Uterus (tissue), 4 donors: ENCODE measurements around the gene SRCIN1. TPM values are rescaled to one million over a fixed set of nuclear protein-coding genes. Genes with fewer than 3 reads are reported as not detected.
"Not testable (repeated sequence)": the region's sequence is repeated elsewhere in the genome, so short reads cannot be mapped to it uniquely, and the experiment has no call there.

Experiments
- DNase-seq, 2 donors: peaks; one replicate each; pipeline ENCODE4 v3.0.0-alpha.2; 2019 to 2020
- H3K27ac ChIP-seq, 2 donors: fragments of 200-600 bp; sonication (generic); 1 replicate in 1 of 2; 2 replicates in 1 of 2; pipeline ENCODE4 v1.5.1; 2016 to 2018
- H3K27me3 ChIP-seq, 2 donors: fragments of 200-600 bp; sonication (generic); one replicate each; pipeline ENCODE4 v1.5.1; 2018 to 2019; ENCODE audit warnings: control low read depth in 1 of 2
- H3K36me3 ChIP-seq, 2 donors: fragments of 200-600 bp; sonication (generic); one replicate each; pipeline ENCODE4 v1.5.1; 2019; ENCODE audit warnings: control low read depth in 1 of 2
- H3K4me1 ChIP-seq, 2 donors: fragments of 200-600 bp; sonication (generic); one replicate each; pipeline ENCODE4 v1.5.1; 2018 to 2019; ENCODE audit warnings: control low read depth in 1 of 2
- H3K4me3 ChIP-seq, 2 donors: fragments of 200-600 bp; sonication (generic); 1 replicate in 1 of 2; 2 replicates in 1 of 2; pipeline ENCODE4 v1.5.1; 2018 to 2019; ENCODE audit warnings: mild to moderate bottlenecking in 1 of 2
- H3K9me3 ChIP-seq, 2 donors: fragments of 200-600 bp; sonication (generic); one replicate each; pipeline ENCODE4 v1.5.1; 2019; ENCODE audit warnings: control low read depth in 1 of 2
- POLR2A ChIP-seq, 2 donors: fragments of 450-650 bp; IDR thresholded peaks; one replicate each; pipeline ENCODE4 v1.6.1; 2016; ENCODE audit warnings: antibody characterized with exemption in 2 of 2, mild to moderate bottlenecking in 1 of 2, moderate library complexity in 1 of 2
- intact Hi-C: fragments of 100-400 bp; cut with DNase I; formaldehyde crosslinking; loops from one replicate; pipeline ENCODE4 v1.15.1; 2023; ENCODE audit warnings: low total_unique reads
- total RNA-seq, 4 donors: library from RNA; depleted of rRNA in 3 of 4; stranded (reverse); fragments of >200 nt in 3 of 4; gene quantifications; one replicate each; pipeline versions ENCODE4 v1.1.0 to v1.2.4, GENCODE V29; 2014 to 2023
- TF ChIP-seq, protein P1 (sequence below), 4 experiments: fragments of 200-600 bp in 2 of 4; fragments of 450-650 bp in 2 of 4; sonication (generic) in 2 of 4; IDR thresholded peaks; one replicate each; pipeline ENCODE4 v1.5.1; 2016 to 2019; ENCODE audit warnings: antibody characterized with exemption in 4 of 4, mild to moderate bottlenecking in 2 of 4, moderate library complexity in 1 of 4
- donor health status: DM: yes; HTN: yes; CAD: no.

The SRCIN1 gene
- total RNA-seq, 4 donors from 2014 or later: 3.4 to 6.6 TPM; not detected in 2

DNA sequence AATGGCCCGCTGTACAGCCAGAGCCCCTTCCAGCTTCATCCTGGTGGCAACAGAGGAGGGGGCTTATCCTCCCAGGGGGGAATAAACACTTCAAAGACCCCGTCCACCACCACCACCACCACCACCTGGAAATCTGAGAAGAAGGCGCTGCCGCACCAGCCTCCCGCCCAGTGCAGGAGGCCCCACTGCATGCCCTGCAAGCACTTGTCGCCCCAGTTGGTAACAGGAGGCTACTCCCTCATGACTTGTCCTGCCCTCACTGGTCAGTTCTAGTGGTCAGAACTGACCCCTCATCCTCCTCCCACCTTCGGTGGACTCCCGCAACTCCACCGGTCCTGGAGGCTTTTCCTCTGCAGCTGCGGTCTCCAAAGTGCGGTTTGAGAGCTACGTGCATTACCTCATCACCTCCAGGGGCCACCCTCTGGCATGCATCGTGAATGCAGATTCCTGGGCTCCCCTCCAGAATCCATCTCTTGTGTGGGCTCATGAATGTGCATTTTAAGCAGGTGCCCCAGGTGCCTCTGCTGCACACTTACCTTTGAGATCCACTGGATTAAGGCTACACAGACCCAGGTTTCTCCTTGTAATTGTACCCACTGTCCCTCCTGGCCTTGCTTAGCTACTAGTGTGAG lies 71.8 kb downstream of the SRCIN1 start:
- H3K27ac ChIP-seq: no peak overlapping the region
- H3K4me3 ChIP-seq: no peak overlapping the region
- H3K36me3 ChIP-seq: no peaks in the 10 kb centered on the region
- no peaks in the 10 kb centered on the region for H3K4me1 ChIP-seq
- TF ChIP-seq POLR2A (IDR thresholded peaks at IDR 0.05): no peak
- TF ChIP-seq, protein P1, sequence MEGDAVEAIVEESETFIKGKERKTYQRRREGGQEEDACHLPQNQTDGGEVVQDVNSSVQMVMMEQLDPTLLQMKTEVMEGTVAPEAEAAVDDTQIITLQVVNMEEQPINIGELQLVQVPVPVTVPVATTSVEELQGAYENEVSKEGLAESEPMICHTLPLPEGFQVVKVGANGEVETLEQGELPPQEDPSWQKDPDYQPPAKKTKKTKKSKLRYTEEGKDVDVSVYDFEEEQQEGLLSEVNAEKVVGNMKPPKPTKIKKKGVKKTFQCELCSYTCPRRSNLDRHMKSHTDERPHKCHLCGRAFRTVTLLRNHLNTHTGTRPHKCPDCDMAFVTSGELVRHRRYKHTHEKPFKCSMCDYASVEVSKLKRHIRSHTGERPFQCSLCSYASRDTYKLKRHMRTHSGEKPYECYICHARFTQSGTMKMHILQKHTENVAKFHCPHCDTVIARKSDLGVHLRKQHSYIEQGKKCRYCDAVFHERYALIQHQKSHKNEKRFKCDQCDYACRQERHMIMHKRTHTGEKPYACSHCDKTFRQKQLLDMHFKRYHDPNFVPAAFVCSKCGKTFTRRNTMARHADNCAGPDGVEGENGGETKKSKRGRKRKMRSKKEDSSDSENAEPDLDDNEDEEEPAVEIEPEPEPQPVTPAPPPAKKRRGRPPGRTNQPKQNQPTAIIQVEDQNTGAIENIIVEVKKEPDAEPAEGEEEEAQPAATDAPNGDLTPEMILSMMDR (IDR thresholded peaks at IDR 0.05): no peak
- no peaks in the 10 kb centered on the region for H3K9me3 ChIP-seq
- peaks cover 0 to 22% of the 10 kb centered on the region in 2 donors for H3K27me3 ChIP-seq
- intact Hi-C loops: no loop called here
- no peak for DNase-seq

DNA sequence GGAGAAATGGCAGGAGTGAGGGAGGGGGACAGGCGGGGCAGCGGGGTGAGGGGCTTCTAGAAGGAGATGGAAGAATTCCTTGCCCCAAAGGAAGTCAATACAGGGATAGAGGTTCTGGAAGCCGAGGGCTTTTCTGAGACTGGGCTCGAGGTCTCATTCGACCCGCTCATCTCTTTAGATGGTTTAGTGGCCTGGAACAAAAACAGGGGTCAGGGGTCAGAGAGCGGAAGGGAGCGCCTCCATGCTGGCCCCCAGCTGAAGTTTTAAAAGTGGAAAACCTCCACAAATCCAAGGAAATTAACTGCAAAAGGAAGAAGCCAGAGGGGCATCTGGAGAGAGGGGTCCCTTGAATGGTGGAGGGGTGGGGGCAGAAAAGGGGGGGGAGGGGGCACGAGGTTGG lies 72.5 kb downstream of the SRCIN1 start:
- no peak overlapping the region for H3K4me3 ChIP-seq
- intact Hi-C loops: no loop called here
- H3K9me3 ChIP-seq: no peaks in the 10 kb centered on the region
- peaks cover 0 to 22% of the 10 kb centered on the region in 2 donors for H3K27me3 ChIP-seq
- no peaks in the 10 kb centered on the region for H3K36me3 ChIP-seq
- no peaks in the 10 kb centered on the region for H3K4me1 ChIP-seq
- no peak overlapping the region for H3K27ac ChIP-seq
- DNase-seq: no peak
- TF ChIP-seq, protein P1 (IDR thresholded peaks at IDR 0.05): no peak
- TF ChIP-seq POLR2A (IDR thresholded peaks at IDR 0.05): no peak

DNA sequence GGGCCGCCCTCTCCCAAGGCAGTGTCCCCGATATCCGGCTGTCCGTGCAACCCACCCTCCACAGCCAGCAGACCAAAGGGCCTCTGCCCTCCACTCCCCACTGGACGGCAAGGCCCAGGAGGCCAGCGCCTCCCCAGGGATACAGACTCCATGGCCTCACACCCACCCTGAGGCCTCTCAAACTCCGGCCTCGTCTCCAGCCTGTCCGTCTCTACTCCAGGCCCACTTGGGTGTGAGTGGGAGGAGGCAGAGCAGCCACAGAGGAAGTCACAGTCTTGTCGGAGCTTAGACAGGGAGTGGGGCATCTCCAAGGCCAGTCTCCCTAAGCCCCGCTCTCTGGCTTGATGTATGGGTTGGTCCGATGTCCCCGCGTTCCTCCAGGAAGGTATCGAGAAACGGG lies 73.3 kb downstream of the SRCIN1 start:
- Histone ChIP-seq H3K27me3 (peaks cover 0 to 22% of the 10 kb centered on the region in 2 donors), H3K4me1 (no peaks in the 10 kb centered on the region), H3K4me3 (no peak overlapping the region), H3K36me3 (no peaks in the 10 kb centered on the region), H3K9me3 (no peaks in the 10 kb centered on the region), H3K27ac (no peak overlapping the region)
- no peak for DNase-seq
- intact Hi-C loops: no loop called here
- TF ChIP-seq, protein P1 (IDR thresholded peaks at IDR 0.05): no peak
- no peak for TF ChIP-seq POLR2A (IDR thresholded peaks at IDR 0.05)

DNA sequence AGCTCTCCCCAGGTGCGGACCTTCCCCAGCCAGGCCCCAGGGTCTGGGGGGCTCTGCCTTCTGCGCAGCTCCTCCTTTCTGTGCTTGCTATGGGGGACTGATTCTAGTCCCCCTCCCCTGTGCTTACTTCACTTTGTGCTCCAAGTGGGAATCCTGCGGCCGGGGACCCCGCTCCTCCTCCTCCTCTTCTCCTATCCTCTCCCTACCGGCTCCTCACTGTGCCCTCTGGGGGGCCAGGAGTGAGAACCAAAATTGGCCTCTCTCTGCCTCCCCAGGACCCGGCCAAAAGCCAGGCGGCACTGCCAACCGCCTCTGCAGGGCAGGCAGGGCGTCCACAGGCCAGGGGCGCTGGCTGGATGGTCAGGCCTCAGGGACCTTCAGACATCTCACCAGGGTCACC lies 74.0 kb downstream of the SRCIN1 start:
- H3K36me3 ChIP-seq, H3K27ac ChIP-seq, intact Hi-C loops, H3K4me1 ChIP-seq, H3K4me3 ChIP-seq, H3K9me3 ChIP-seq, DNase-seq: not testable (repeated sequence)
- H3K27me3 ChIP-seq: peaks cover 0 to 22% of the 10 kb centered on the region in 2 donors

DNA sequence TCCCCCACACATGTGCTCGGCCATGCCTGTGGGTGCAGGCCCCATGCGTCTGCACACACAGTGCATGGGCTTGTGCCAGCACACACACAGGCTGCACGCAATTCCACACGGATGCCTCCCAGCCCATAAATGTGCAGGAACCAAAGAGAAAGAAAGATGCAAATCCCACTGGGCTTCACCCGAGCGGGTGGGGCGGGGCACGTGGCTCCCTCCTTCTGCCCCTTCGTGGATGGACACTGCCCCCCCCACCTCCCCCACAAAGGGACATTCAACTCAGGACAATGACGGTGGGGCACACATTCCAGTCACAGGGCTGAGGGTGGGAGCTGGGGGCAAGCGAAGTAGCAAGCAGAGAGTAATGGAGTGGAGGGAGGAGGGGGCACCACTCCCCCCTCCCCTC lies 74.9 kb downstream of the SRCIN1 start:
- H3K4me3 ChIP-seq, H3K27ac ChIP-seq, H3K9me3 ChIP-seq, DNase-seq, H3K36me3 ChIP-seq, intact Hi-C loops, H3K4me1 ChIP-seq: not testable (repeated sequence)
- peaks cover 0 to 22% of the 10 kb centered on the region in 2 donors for H3K27me3 ChIP-seq

DNA sequence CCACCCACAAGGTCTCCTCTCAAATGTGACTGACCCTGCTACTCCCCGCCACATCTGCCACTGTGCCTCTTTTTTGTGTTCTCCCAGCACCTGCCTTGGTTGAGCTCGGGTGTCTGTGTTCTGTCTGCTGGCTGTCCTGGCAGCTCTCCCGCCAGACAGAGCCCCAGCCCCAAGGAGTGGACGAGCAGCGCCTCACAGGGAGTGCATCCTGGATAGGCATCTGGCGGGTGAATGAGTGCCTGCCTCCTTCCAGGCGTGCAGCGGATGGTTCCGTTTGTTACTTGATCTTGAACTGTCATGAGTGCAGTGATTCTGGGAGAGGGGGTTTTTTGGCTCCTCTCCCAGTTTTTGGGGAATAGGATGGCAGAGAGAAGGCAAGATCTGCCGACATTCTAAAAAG lies 77.6 kb downstream of the SRCIN1 start:
- H3K27ac ChIP-seq, DNase-seq, H3K9me3 ChIP-seq, H3K4me3 ChIP-seq, H3K36me3 ChIP-seq, H3K4me1 ChIP-seq, intact Hi-C loops: not testable (repeated sequence)
- H3K27me3 ChIP-seq: peaks cover 0 to 22% of the 10 kb centered on the region in 2 donors

DNA sequence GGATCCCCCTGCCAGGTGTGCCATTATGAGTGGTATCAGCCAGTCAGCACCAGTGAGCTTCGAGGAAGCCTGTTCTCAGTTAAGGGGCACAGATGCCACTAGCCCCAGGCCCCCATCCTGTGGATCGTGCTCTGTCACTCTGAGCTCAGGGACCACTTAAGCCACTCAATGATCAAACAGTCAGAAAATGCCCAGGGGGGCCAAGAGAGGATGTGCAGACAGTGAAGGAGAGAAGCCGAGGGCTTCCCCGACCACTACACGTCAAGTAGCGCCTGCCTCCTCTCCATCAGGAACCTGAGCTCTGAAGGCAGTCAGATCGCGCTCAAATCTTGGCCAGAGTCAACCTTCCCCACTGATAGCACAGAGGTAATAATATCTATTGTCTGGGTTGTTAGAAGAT lies 79.2 kb downstream of the SRCIN1 start:
- DNase-seq, H3K27ac ChIP-seq, H3K9me3 ChIP-seq, H3K4me1 ChIP-seq, intact Hi-C loops, H3K36me3 ChIP-seq, H3K4me3 ChIP-seq: not testable (repeated sequence)
- peaks cover 0 to 13% of the 10 kb centered on the region in 2 donors for H3K27me3 ChIP-seq
